Omental fat pad (tissue), 4 donors: ENCODE measurements around the gene CAMK1D. TPM values are rescaled to one million over a fixed set of nuclear protein-coding genes. Genes with fewer than 3 reads are reported as not detected.

Source experiments
- ATAC-seq: fragments of 150-250 bp; one replicate; pipeline ENCODE4 v1.9.1; 2016; ENCODE audit warnings: mild to moderate bottlenecking, moderate library complexity; ENCODE audit not compliant: low FRiP score
- DNase-seq: peaks from one replicate; pipeline ENCODE4 v3.0.0-alpha.2; 2019; ENCODE audit warnings: low spot score
- total RNA-seq, 4 donors: library from RNA; depleted of rRNA; stranded (reverse); fragments of >200 nt; gene quantifications; one replicate each; pipeline ENCODE4 v1.1.0, GENCODE V29; 2016
- TF ChIP-seq, protein P1 (sequence below), 3 donors: fragments of 450-650 bp; IDR thresholded peaks; one replicate each; pipeline ENCODE4 v1.5.1; 2016 to 2017; ENCODE audit warnings: antibody characterized with exemption in 3 of 3, mild to moderate bottlenecking in 3 of 3, moderate library complexity in 2 of 3

Gene CAMK1D
- total RNA-seq, 4 donors from 2014 or later, result 6.0 to 15.8 (median 8.8) TPM

DNA sequence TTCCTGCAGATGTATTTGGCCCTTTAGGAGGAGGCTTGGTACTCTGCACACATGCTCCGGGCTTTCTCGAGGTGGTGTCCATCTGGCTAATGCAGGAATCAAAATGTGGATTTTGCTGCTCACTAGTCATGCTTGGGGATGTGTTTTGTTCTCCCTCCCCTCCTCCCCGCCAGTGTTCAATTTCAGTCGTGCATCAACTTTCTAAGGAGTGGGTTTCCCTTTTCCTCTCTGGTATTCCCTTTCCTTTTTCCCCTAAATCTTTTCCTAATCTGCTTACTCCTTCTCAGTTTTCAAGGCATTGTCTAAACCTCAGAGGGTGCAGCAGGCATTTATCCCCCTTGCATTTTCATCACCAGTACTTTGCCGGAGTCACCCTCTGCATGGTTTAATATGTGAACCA is 450.4 kb downstream of the CAMK1D start:
- ATAC-seq, result no peak

DNA sequence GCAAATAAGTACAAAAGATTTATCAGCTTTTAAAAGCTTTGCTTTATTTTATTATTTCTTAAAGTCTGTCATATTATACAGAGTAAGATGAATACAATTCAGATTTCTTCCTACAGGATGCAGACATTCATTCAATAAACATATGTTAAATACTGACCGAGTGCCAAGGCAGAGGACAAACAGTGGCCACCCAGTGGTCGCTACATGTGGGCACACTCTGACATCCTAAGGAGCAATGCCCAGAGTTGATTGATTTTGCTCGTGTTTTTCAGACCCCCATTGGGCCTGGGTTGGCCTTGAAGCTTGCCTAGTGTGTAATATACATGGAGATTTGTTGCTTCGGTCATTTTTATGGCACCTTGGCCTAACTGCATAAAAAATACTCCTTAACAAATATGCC is 451.0 kb downstream of the CAMK1D start:
- DNase-seq (no peak), ATAC-seq (no peak)
- TF ChIP-seq, protein P1, sequence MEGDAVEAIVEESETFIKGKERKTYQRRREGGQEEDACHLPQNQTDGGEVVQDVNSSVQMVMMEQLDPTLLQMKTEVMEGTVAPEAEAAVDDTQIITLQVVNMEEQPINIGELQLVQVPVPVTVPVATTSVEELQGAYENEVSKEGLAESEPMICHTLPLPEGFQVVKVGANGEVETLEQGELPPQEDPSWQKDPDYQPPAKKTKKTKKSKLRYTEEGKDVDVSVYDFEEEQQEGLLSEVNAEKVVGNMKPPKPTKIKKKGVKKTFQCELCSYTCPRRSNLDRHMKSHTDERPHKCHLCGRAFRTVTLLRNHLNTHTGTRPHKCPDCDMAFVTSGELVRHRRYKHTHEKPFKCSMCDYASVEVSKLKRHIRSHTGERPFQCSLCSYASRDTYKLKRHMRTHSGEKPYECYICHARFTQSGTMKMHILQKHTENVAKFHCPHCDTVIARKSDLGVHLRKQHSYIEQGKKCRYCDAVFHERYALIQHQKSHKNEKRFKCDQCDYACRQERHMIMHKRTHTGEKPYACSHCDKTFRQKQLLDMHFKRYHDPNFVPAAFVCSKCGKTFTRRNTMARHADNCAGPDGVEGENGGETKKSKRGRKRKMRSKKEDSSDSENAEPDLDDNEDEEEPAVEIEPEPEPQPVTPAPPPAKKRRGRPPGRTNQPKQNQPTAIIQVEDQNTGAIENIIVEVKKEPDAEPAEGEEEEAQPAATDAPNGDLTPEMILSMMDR (IDR thresholded peaks at IDR 0.05), result no peak

More for the DNA sequence above, 450.4 kb downstream of the CAMK1D start:
- DNase-seq, result no peak
- TF ChIP-seq, protein P1 (IDR thresholded peaks at IDR 0.05), result no peak

DNA sequence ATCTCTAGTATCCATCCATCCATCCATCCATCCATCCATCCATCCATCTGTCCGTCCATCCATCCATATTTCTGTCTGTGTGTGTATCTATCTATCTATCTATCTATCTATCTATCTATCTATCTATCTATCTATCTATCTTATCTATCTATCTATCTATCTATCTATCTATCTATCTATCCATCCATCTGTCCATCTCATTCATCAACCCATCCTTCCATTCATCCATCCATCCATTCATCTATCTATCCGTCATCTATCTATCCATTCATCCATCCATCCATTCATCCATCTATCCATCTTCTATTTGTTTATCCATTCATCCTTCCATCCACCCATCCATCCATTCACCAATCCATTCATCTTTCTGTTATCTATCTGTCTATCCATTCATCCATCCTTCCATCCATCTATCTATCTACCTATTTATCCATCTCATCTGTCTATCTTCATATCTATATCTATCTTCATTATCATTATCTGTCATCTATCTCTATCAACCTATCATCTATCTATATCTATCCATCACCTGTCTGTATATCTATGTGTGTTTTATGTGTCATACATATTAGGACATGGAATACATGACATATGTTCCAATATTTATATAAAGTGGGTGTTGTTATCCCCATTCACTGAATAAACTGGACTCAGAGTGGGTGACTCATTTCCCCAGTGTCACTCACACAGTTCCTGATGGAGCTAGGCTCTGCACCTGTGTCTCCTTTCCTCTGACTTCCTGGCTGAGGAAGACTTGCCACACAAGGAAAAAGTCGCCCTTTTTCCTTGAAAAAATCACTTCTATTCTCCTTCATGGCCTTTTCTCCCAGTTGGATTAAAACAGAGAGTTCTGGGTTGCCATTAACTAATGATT is 452.1 kb downstream of the CAMK1D start:
- ATAC-seq, result no peak

DNA sequence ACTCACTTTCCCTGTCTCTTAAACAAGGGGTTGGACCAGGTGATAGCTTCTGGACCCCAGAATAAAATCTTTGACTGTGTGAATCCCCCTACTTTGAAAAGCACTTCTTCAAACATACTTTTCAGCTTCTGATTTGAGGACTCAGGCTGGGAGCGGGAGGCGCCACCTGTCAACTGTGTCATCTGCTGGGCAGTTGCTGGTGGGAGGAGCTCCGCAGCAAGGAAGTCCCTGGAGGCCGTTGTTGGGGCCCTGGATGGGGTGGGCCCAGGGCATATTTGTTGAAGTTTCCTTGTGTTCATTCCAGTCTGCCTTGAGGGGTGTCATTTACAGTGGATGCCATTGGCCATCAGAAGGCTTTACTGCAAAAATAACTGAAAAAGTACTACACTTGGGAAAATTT is 454.4 kb downstream of the CAMK1D start:
- DNase-seq, result no peak
- TF ChIP-seq, protein P1 (IDR thresholded peaks at IDR 0.05), result no peak
- ATAC-seq, result no peak

More for the DNA sequence above, 452.1 kb downstream of the CAMK1D start:
- DNase-seq, result no peak
- TF ChIP-seq, protein P1 (IDR thresholded peaks at IDR 0.05), result no peak

DNA sequence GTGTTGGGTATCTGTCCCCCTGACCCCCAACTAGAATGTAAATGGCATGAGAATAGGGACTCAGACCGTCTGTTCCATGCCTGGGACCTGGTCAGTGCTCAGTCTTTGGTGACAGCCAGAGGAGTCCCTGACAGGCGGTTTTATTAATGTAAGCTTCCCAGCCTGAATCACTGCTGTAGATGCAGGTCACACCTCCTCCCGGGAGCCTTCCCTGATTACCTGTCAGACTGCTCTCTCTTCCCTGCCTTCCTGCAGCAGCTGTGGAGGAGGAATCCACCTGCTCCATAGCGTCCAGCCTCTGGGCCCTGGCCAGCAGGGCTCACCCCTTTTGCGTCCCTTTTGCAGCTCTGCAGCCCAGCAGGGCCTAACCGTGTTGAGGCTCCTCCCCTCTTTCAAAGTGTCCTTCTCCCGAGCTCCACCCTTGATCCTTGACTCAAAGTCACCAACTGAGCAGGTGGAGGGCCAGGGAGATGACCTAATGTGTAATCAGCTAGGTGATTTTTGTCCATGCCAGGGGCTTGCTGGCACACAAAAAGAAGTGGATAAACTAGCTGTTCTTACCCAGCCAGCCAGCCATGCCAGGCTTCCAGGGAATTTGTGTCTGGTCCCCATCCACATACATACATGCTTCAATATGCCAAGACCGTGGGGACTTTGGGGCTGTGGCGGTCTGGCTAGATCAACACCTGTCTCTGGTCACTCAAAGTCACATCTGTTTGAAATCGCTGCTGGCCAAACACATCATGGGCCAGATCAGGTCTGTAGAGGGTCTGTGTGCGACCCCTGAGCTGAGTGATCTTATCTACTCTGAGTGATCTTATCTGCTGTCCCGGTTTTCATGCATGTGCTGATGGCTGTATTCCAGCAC is 457.1 kb downstream of the CAMK1D start:
- TF ChIP-seq, protein P1 (IDR thresholded peaks at IDR 0.05), result no peak
- ATAC-seq (peak; percentile 25), DNase-seq (no peak)

DNA sequence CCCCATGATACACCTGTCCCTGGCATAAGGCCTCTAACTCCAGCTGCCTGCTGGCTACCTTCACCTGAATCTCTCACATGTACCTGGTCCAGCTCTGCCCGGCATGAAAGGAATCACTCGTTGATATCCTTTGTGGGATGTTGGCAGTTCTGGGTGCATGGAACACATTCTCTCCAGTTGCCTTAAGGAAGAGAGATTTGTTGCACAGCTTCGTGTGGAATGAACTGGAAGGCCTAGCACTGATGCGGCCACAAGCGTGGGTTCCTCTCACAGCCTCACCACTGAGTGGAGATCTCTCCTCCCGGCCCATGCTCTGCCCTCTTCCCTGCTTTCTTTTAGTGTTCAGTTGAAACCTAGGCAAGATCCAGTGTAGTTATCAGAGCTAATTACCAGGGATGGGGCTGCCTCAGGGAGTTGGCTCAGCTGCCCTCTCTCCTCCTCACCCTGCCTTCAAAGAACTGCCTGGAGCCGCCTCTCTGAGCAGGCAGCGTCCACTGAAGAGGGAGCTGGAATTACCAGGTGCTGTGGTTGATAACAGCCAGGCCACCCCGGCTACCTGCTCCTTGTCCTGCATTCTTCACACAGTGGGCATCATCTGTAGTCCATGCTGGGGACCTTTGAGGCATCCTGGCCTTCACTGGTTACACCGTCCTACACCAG is 457.9 kb downstream of the CAMK1D start:
- TF ChIP-seq, protein P1 (IDR thresholded peaks at IDR 0.05), result no peak
- no peak for ATAC-seq
- no peak for DNase-seq
